CD14-positive monocyte (primary cell): ENCODE data around the gene HCK. TPM values are rescaled to one million over a fixed set of nuclear protein-coding genes. Genes with fewer than 3 reads are reported as not detected.
A peak's percentile ranks its signal among the peaks of the same experiment; 100 is the strongest.

ENCODE experiments used
- DNase-seq, 3 donors: peaks; one replicate each; pipeline ENCODE4 v3.0.0-alpha.2; 2011 to 2022
- H2AFZ ChIP-seq: 2 replicates; pipeline ENCODE4 v1.6.0; 2012; ENCODE audit warnings: mild to moderate bottlenecking, low read depth, low read length, inconsistent platforms; ENCODE audit not compliant: insufficient read depth, poor library complexity, severe bottlenecking
- H3K27ac ChIP-seq, 2 donors: 1 replicate in 1 of 2; 2 replicates in 1 of 2; pipeline ENCODE4 v1.5.1; 2012 to 2013; ENCODE audit warnings: low read length in 2 of 2, control low read depth in 1 of 2, inconsistent platforms in 1 of 2, low read depth in 1 of 2, mild to moderate bottlenecking in 1 of 2
- H3K27me3 ChIP-seq, 2 donors: one replicate each; pipeline versions ENCODE4 v1.6.0 to v1.6.1; 2011 to 2013; ENCODE audit warnings: low read length in 2 of 2; ENCODE audit not compliant: control insufficient read depth in 2 of 2, insufficient read depth in 2 of 2
- H3K36me3 ChIP-seq, 2 donors: replicated peaks in 1 of 2; 1 replicate in 1 of 2; 2 replicates in 1 of 2; pipeline versions ENCODE4 v1.5.1 to v1.6.1; 2012 to 2013; ENCODE audit warnings: low read length in 2 of 2, control low read depth in 1 of 2, inconsistent platforms in 1 of 2, mild to moderate bottlenecking in 1 of 2; ENCODE audit not compliant: insufficient read depth in 2 of 2, control insufficient read depth in 1 of 2
- H3K4me1 ChIP-seq, 2 donors: 1 replicate in 1 of 2; 2 replicates in 1 of 2; pipeline versions ENCODE4 v1.5.1 to v1.6.1; 2012 to 2013; ENCODE audit warnings: low read length in 2 of 2, control low read depth in 1 of 2, inconsistent platforms in 1 of 2, mild to moderate bottlenecking in 1 of 2, moderate library complexity in 1 of 2; ENCODE audit not compliant: insufficient read depth in 2 of 2, control insufficient read depth in 1 of 2
- H3K4me2 ChIP-seq: replicated peaks from 2 replicates; pipeline ENCODE3; 2012; ENCODE audit warnings: low read length, moderate library complexity, mild to moderate bottlenecking; ENCODE audit not compliant: poor library complexity, severe bottlenecking; ENCODE audit errors: extremely low read depth
- H3K4me3 ChIP-seq, 3 experiments: fragments of 200-600 bp in 1 of 3; sonication (generic) in 1 of 3; replicated peaks in 1 of 3; 1 replicate in 2 of 3; 2 replicates in 1 of 3; pipeline ENCODE4 v1.5.1; 2011 to 2013; ENCODE audit warnings: low read length in 3 of 3, mild to moderate bottlenecking in 3 of 3, control low read depth in 2 of 3, low read depth in 2 of 3, inconsistent platforms in 1 of 3, moderate library complexity in 1 of 3
- H3K79me2 ChIP-seq: 2 replicates; pipeline ENCODE4 v1.6.0; 2012; ENCODE audit warnings: mild to moderate bottlenecking, control low read depth, inconsistent platforms, low read length, moderate library complexity; ENCODE audit not compliant: insufficient read depth
- H3K9ac ChIP-seq: 2 replicates; pipeline ENCODE4 v1.6.0; 2017; ENCODE audit warnings: low read length, mild to moderate bottlenecking; ENCODE audit not compliant: insufficient read depth, poor library complexity, severe bottlenecking
- H3K9me3 ChIP-seq, 2 donors: replicated peaks in 1 of 2; 1 replicate in 1 of 2; 2 replicates in 1 of 2; pipeline versions ENCODE4 v1.5.1 to v1.6.1; 2012 to 2013; ENCODE audit warnings: low read length in 2 of 2, control low read depth in 1 of 2; ENCODE audit not compliant: control insufficient read depth in 1 of 2, insufficient read depth in 1 of 2
- H4K20me1 ChIP-seq: 2 replicates; pipeline ENCODE4 v1.6.0; 2012; ENCODE audit warnings: mild to moderate bottlenecking, low read length, control low read depth, moderate library complexity; ENCODE audit not compliant: insufficient read depth
- H3K27ac Mint-ChIP-seq, 7 donors: one replicate each; pipeline ENCODE4 v1.8.0; 2020; ENCODE audit warnings: mild to moderate bottlenecking in 7 of 7, mixed read lengths in 7 of 7, moderate library complexity in 6 of 7, inconsistent platforms in 2 of 7
- H3K27me3 Mint-ChIP-seq, 3 donors: one replicate each; pipeline ENCODE4 v1.8.0; 2021 to 2022; ENCODE audit warnings: low read depth in 3 of 3, mild to moderate bottlenecking in 3 of 3, mixed read lengths in 3 of 3, moderate library complexity in 3 of 3, inconsistent platforms in 1 of 3
- H3K36me3 Mint-ChIP-seq, 2 donors: one replicate each; pipeline ENCODE4 v1.8.0; 2020; ENCODE audit warnings: mixed read lengths in 2 of 2, inconsistent platforms in 1 of 2, mild to moderate bottlenecking in 1 of 2
- H3K4me1 Mint-ChIP-seq: one replicate; pipeline ENCODE4 v1.8.0; 2020; ENCODE audit warnings: mild to moderate bottlenecking, mixed read lengths
- H3K4me3 Mint-ChIP-seq, 2 donors: one replicate each; pipeline ENCODE4 v1.8.0; 2020; ENCODE audit warnings: mild to moderate bottlenecking in 2 of 2, mixed read lengths in 2 of 2, moderate library complexity in 1 of 2
- H3K9me3 Mint-ChIP-seq, 7 donors: one replicate each; pipeline ENCODE4 v1.8.0; 2020 to 2022; ENCODE audit warnings: mixed read lengths in 7 of 7, mild to moderate bottlenecking in 6 of 7, moderate library complexity in 6 of 7, inconsistent platforms in 2 of 7
- WGBS: methylation state at CpG from one replicate; pipeline ENCODE4 v1.1.5; 2013; ENCODE audit warnings: missing lambda C conversion rate; ENCODE audit not compliant: insufficient coverage; 5-methylcytosine and 5-hydroxymethylcytosine counted together
- intact Hi-C, 2 donors: fragments of 100-400 bp; cut with micrococcal nuclease; formaldehyde crosslinking; loops; one replicate each; pipeline versions ENCODE4 v1.15.0 to v1.15.1; 2023
- polyA plus RNA-seq, 3 donors: library from polyadenylated mRNA; depleted of rRNA in 1 of 3; unstranded in 2 of 3; stranded (reverse) in 1 of 3; fragments of 300-500 nt in 2 of 3; fragments of >200 nt in 1 of 3; fragmentation: Illumina TruSeq in 2 of 3; gene quantifications; 1 replicate in 2 of 3; 2 replicates in 1 of 3; pipeline ENCODE4 v1.2.3, GENCODE V29; 2012 to 2021
- TF ChIP-seq, protein P1 (sequence below): fragments of 200-600 bp; IDR thresholded peaks from one replicate; pipeline ENCODE4 v1.8.0; 2022; ENCODE audit warnings: antibody characterized with exemption, mild to moderate bottlenecking

HCK gene
- polyA plus RNA-seq, 3 donors, result 430 to 688 (median 526) TPM

DNA sequence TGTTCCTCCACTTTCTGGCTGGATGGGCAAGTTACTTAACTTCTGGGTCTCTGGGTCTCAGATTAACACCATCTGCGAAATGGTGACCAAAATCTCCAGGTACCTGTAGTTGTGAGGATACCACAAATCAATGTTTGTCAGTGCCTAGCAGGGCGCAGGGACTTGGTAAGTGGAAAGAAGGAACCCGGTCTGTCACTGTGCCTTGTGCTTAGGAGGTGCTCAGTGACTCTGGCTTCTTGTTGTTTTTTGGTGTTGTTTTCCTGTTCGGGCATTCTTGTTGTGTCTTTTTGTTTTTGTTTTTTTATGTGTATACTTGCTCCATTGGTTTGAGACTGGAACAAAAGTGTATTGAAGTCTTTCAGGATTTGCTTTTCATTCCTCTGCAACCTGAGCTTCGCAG is 75.3 kb downstream of the HCK start:
- Histone ChIP-seq H4K20me1 (peaks cover 79% of the 10 kb centered on the region), H3K36me3 (peaks cover 14 to 70% of the 10 kb centered on the region in 2 donors), H3K9me3 (no peaks in the 10 kb centered on the region), H3K4me1 (no peaks in the 10 kb centered on the region), H3K27ac (peak overlapping the region in 1 of 2 donors; percentile 11), H3K9ac (no peak overlapping the region), H3K27me3 (no peaks in the 10 kb centered on the region), H3K4me2 (no peak overlapping the region), H3K4me3 (no peak overlapping the region), H3K79me2 (peaks cover 91% of the 10 kb centered on the region), H2AFZ (no peak overlapping the region)
- intact Hi-C loops, result no loop called here
- H3K36me3 Mint-ChIP-seq, result peaks cover 47 to 60% of the 10 kb centered on the region in 2 donors
- peaks cover 23% of the 10 kb centered on the region for H3K4me1 Mint-ChIP-seq
- H3K9me3 Mint-ChIP-seq, result no peaks in the 10 kb centered on the region
- H3K4me3 Mint-ChIP-seq, result no peak overlapping the region
- WGBS, result 98% methylated on average over 5 of the region's 5 CpGs
- DNase-seq, result no peak
- TF ChIP-seq, protein P1, sequence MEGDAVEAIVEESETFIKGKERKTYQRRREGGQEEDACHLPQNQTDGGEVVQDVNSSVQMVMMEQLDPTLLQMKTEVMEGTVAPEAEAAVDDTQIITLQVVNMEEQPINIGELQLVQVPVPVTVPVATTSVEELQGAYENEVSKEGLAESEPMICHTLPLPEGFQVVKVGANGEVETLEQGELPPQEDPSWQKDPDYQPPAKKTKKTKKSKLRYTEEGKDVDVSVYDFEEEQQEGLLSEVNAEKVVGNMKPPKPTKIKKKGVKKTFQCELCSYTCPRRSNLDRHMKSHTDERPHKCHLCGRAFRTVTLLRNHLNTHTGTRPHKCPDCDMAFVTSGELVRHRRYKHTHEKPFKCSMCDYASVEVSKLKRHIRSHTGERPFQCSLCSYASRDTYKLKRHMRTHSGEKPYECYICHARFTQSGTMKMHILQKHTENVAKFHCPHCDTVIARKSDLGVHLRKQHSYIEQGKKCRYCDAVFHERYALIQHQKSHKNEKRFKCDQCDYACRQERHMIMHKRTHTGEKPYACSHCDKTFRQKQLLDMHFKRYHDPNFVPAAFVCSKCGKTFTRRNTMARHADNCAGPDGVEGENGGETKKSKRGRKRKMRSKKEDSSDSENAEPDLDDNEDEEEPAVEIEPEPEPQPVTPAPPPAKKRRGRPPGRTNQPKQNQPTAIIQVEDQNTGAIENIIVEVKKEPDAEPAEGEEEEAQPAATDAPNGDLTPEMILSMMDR, result no peak
- H3K27me3 Mint-ChIP-seq, result no peaks in the 10 kb centered on the region
- H3K27ac Mint-ChIP-seq, result peak overlapping the region in 2 of 7 donors; percentile 18 to 77

DNA sequence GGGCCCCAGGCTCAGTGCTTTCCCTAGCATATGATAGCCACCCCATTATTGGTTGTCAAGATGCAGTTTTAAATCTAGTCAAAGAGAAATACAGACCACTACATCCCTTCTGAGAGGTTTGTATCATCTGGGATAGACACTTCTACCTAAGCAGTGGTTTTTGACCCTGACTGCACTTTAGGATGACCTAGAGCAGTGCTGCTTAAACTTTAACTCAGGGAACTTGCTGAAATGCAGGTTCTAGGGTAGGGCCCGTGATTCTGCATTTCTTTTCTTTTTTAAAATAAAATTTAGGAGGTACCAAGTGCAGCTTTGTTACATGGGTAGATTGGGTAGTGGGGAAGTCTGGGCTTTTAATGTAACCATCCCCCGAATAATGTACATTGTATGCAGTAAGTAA is 76.1 kb downstream of the HCK start:
- Histone ChIP-seq H3K4me3 (no peak overlapping the region), H3K36me3 (peaks cover 19 to 78% of the 10 kb centered on the region in 2 donors), H3K4me2 (no peak overlapping the region), H3K27ac (no peak overlapping the region), H3K79me2 (peaks cover 98% of the 10 kb centered on the region), H3K27me3 (no peaks in the 10 kb centered on the region), H3K9ac (no peak overlapping the region), H3K4me1 (no peaks in the 10 kb centered on the region), H3K9me3 (no peaks in the 10 kb centered on the region), H4K20me1 (peaks cover 88% of the 10 kb centered on the region), H2AFZ (no peak overlapping the region)
- Mint-ChIP-seq H3K4me3 (no peak overlapping the region), H3K27me3 (no peaks in the 10 kb centered on the region), H3K27ac (no peak overlapping the region), H3K4me1 (peaks cover 23% of the 10 kb centered on the region), H3K9me3 (no peaks in the 10 kb centered on the region), H3K36me3 (peaks cover 53 to 64% of the 10 kb centered on the region in 2 donors)
- no CpG with 5 or more reads among the region's 2 CpGs for WGBS
- intact Hi-C loops, result no loop called here
- TF ChIP-seq, protein P1, result no peak
- no peak for DNase-seq
